IMR-90 (cell line): ENCODE data around the gene ASRGL1. TPM values are rescaled to one million over a fixed set of nuclear protein-coding genes. Genes with fewer than 3 reads are reported as not detected.

Experiments used
- ATAC-seq: fragments of 200-7000 bp; cut with Tn5 transposase; 2 replicates; pipeline ENCODE4 v1.9.1; 2020; ENCODE audit warnings: low read depth, mild to moderate bottlenecking, moderate library complexity
- BruUV-seq: library from RNA; stranded (reverse); fragments of 400-500 nt; replicated peaks from 2 replicates; lab custom pipeline; 2021; lab: Mats Ljungman, UMichigan
- CTCF ChIA-PET: fragments of 300-600 bp; formaldehyde crosslinking; extraction: SDS; loops from one replicate; lab custom pipeline; 2021; ENCODE audit warnings: antibody characterized with exemption; lab: Yijun Ruan, JAX
- POLR2A ChIA-PET: fragments of 300-600 bp; sonication (Branson Sonifier 250); formaldehyde crosslinking; loops from one replicate; lab custom pipeline; 2022; ENCODE audit warnings: antibody characterized with exemption; ENCODE audit not compliant: unreplicated experiment; lab: Charles Lee
- DNase-seq: peaks from one replicate; pipeline ENCODE4 v3.0.0; 2013
- H2AFZ ChIP-seq: replicated peaks from 2 replicates; pipeline ENCODE3; 2013; ENCODE audit warnings: low read length, mild to moderate bottlenecking; ENCODE audit not compliant: poor library complexity
- H2AK5ac ChIP-seq: 2 replicates; pipeline ENCODE4 v1.6.1; 2013; ENCODE audit warnings: low read depth, low read length, inconsistent platforms
- H2AK9ac ChIP-seq: replicated peaks from 2 replicates; pipeline ENCODE3; 2013; ENCODE audit warnings: mild to moderate bottlenecking, low read depth, low read length, moderate library complexity; ENCODE audit not compliant: poor library complexity
- H2BK120ac ChIP-seq: 2 replicates; pipeline ENCODE4 v1.6.1; 2013; ENCODE audit warnings: low read depth, low read length, inconsistent platforms
- H2BK15ac ChIP-seq: 3 replicates; pipeline ENCODE4 v1.6.1; 2013; ENCODE audit warnings: low read depth, low read length, inconsistent platforms
- H2BK20ac ChIP-seq: 2 replicates; pipeline ENCODE4 v1.6.1; 2013; ENCODE audit warnings: low read depth, mild to moderate bottlenecking, inconsistent platforms, low read length, moderate library complexity
- H2BK5ac ChIP-seq: 2 replicates; pipeline ENCODE4 v1.6.1; 2013; ENCODE audit warnings: mild to moderate bottlenecking, low read depth, low read length, inconsistent platforms; ENCODE audit not compliant: poor library complexity, severe bottlenecking
- H3K14ac ChIP-seq: replicated peaks from 2 replicates; pipeline ENCODE4 v1.6.1; 2013; ENCODE audit warnings: low read depth, low read length, inconsistent platforms
- H3K18ac ChIP-seq: 2 replicates; pipeline ENCODE4 v1.6.1; 2013; ENCODE audit warnings: low read depth, low read length, control low read depth
- H3K23ac ChIP-seq: 2 replicates; pipeline ENCODE4 v1.6.1; 2013; ENCODE audit warnings: low read depth, low read length, inconsistent platforms
- H3K27ac ChIP-seq: 2 replicates; pipeline ENCODE4 v1.5.1; 2013; ENCODE audit warnings: mild to moderate bottlenecking, control low read depth, low read length; ENCODE audit not compliant: insufficient read depth
- H3K27me3 ChIP-seq: 2 replicates; pipeline ENCODE4 v1.6.1; 2013; ENCODE audit warnings: low read length; ENCODE audit not compliant: control insufficient read depth, insufficient read depth
- H3K36me3 ChIP-seq: 2 replicates; pipeline ENCODE4 v1.6.1; 2013; ENCODE audit warnings: low read length, mixed read lengths; ENCODE audit not compliant: control insufficient read depth, insufficient read depth
- H3K4ac ChIP-seq: 2 replicates; pipeline ENCODE4 v1.6.1; 2013; ENCODE audit warnings: low read depth, low read length, inconsistent platforms
- H3K4me1 ChIP-seq: 2 replicates; pipeline ENCODE4 v1.6.1; 2013; ENCODE audit warnings: low read length, mixed read lengths; ENCODE audit not compliant: control insufficient read depth, insufficient read depth
- H3K4me2 ChIP-seq: 2 replicates; pipeline ENCODE4 v1.6.1; 2013; ENCODE audit warnings: low read depth, mild to moderate bottlenecking, control low read depth, low read length, moderate library complexity
- H3K4me3 ChIP-seq: 2 replicates; pipeline ENCODE4 v1.5.1; 2013; ENCODE audit warnings: low read depth, mild to moderate bottlenecking, control low read depth, low read length, moderate library complexity; ENCODE audit not compliant: insufficient read depth
- H3K56ac ChIP-seq: 2 replicates; pipeline ENCODE4 v1.6.1; 2013; ENCODE audit warnings: low read length, inconsistent platforms; ENCODE audit not compliant: insufficient read depth; ENCODE audit errors: extremely low read depth
- H3K79me1 ChIP-seq, 2 experiments: 2 replicates each; pipeline ENCODE4 v1.6.1; 2013; ENCODE audit warnings: low read length in 2 of 2, inconsistent platforms in 1 of 2, low read depth in 1 of 2
- H3K9ac ChIP-seq: 2 replicates; pipeline ENCODE4 v1.6.1; 2013; ENCODE audit warnings: low read depth, low read length, control low read depth
- H3K9me1 ChIP-seq: 2 replicates; pipeline ENCODE4 v1.6.1; 2013; ENCODE audit warnings: low read length, inconsistent platforms; ENCODE audit not compliant: insufficient read depth
- H3K9me3 ChIP-seq: 2 replicates; pipeline ENCODE4 v1.6.1; 2013; ENCODE audit warnings: low read length; ENCODE audit not compliant: control insufficient read depth, insufficient read depth
- H4K20me1 ChIP-seq: 2 replicates; pipeline ENCODE4 v1.6.1; 2013; ENCODE audit warnings: low read length, inconsistent platforms; ENCODE audit not compliant: insufficient read depth
- H4K5ac ChIP-seq: 2 replicates; pipeline ENCODE4 v1.6.1; 2013; ENCODE audit warnings: mild to moderate bottlenecking, low read depth, low read length, control low read depth
- H4K8ac ChIP-seq, 2 experiments: 2 replicates each; pipeline ENCODE4 v1.6.1; 2013; ENCODE audit warnings: low read depth in 2 of 2, low read length in 2 of 2, control low read depth in 1 of 2, inconsistent platforms in 1 of 2
- H4K91ac ChIP-seq: 2 replicates; pipeline ENCODE4 v1.6.1; 2013; ENCODE audit warnings: low read depth, low read length, inconsistent platforms; ENCODE audit not compliant: insufficient read depth
- BHLHE40 ChIP-seq: fragments of 150-350 bp; IDR thresholded peaks from 2 replicates; pipeline ENCODE4 v1.6.1; 2016; ENCODE audit warnings: mild to moderate bottlenecking, low read depth, low read length
- CHD1 ChIP-seq: IDR thresholded peaks from 2 replicates; pipeline ENCODE4 v1.6.1; 2012; ENCODE audit warnings: low read depth, low read length, improper control_type of control experiment
- MAFK ChIP-seq: IDR thresholded peaks from 2 replicates; pipeline ENCODE4 v1.6.1; 2012; ENCODE audit warnings: low read depth, low read length, improper control_type of control experiment
- MAZ ChIP-seq: IDR thresholded peaks from 2 replicates; pipeline ENCODE4 v1.6.1; 2012; ENCODE audit warnings: low read depth, mild to moderate bottlenecking, low read length, improper control_type of control experiment, moderate library complexity, borderline replicate concordance
- NFE2L2 ChIP-seq: fragments of 150-350 bp; IDR thresholded peaks from 2 replicates; pipeline ENCODE4 v1.6.1; 2016; ENCODE audit warnings: low read depth, mild to moderate bottlenecking, low read length
- RAD21 ChIP-seq: IDR thresholded peaks from 2 replicates; pipeline ENCODE4 v1.6.1; 2012; ENCODE audit warnings: low read length, improper control_type of control experiment
- RCOR1 ChIP-seq: IDR thresholded peaks from 2 replicates; pipeline ENCODE4 v1.6.1; 2012; ENCODE audit warnings: mild to moderate bottlenecking, low read length, improper control_type of control experiment; ENCODE audit not compliant: insufficient replicate concordance
- SMC3 ChIP-seq: fragments of 150-350 bp; IDR thresholded peaks from 2 replicates; pipeline ENCODE4 v1.6.1; 2016; ENCODE audit warnings: low read depth, mild to moderate bottlenecking, antibody characterized with exemption, low read length, moderate library complexity
- USF2 ChIP-seq: fragments of 150-350 bp; IDR thresholded peaks from 2 replicates; pipeline ENCODE4 v1.6.1; 2017; ENCODE audit warnings: mild to moderate bottlenecking, antibody characterized with exemption, low read length, low read depth
- WGBS, 2 experiments: methylation state at CpG; one replicate each; pipeline versions ENCODE4 v1.1.5 to v1.1.7; 2013; ENCODE audit warnings: missing lambda C conversion rate in 2 of 2; ENCODE audit not compliant: insufficient read length in 1 of 2; ENCODE audit errors: extremely low coverage in 2 of 2; 5-methylcytosine and 5-hydroxymethylcytosine counted together
- dilution Hi-C: fragments of 300-500 bp; cut with HindIII; formaldehyde crosslinking; loops from one replicate; pipeline ENCODE4 v1.14.3; 2018; ENCODE audit warnings: low sequenced_read_pairs; ENCODE audit not compliant: unreplicated experiment
- in situ Hi-C: fragments of 300-500 bp; cut with MboI; formaldehyde crosslinking; loops from 3 replicates; pipeline ENCODE4 v1.14.3; 2019; ENCODE audit warnings: low sequenced_read_pairs, inconsistent platforms, mixed read lengths
- intact Hi-C: fragments of 100-400 bp; cut with micrococcal nuclease; formaldehyde crosslinking; loops from 2 replicates; pipeline ENCODE4 v1.10.0; 2022
- polyA plus RNA-seq, 3 experiments: library from polyadenylated mRNA; depleted of rRNA; stranded (reverse); fragments of >200 nt; gene quantifications; 2 replicates each; pipeline ENCODE4 v1.2.3, GENCODE V29; 2012; ENCODE audit warnings: low replicate concordance in 1 of 3
- total RNA-seq: library from RNA; depleted of rRNA; stranded (reverse); fragments of >200 nt; gene quantifications from 2 replicates; pipeline ENCODE4 v1.2.3, GENCODE V29; 2012
- TF ChIP-seq, protein P1 (sequence below): fragments of 150-350 bp; IDR thresholded peaks from 2 replicates; pipeline ENCODE4 v1.6.1; 2016; ENCODE audit warnings: low read depth, mild to moderate bottlenecking, low read length, moderate library complexity, borderline replicate concordance
- TF ChIP-seq, protein P2 (sequence below): conservative IDR thresholded peaks from 2 replicates; pipeline ENCODE4 v1.5.1; 2012; ENCODE audit warnings: mild to moderate bottlenecking, low read depth, low read length, improper control_type of control experiment

Gene ASRGL1
- total and polyA plus RNA-seq, 2 of the 4 experiments (the other 2 are of a cell fraction) = 0.72 TPM; not detected in 1

- no TSS peak for BruUV-seq
- H2BK20ac ChIP-seq = no peak overlapping the region
- no peaks in the 10 kb centered on the region for H3K9me3 ChIP-seq
- no peak for ATAC-seq
- H2BK120ac ChIP-seq = no peak overlapping the region
- no peak overlapping the region for H3K27ac ChIP-seq
- H3K9ac ChIP-seq = no peak overlapping the region
- ChIA-PET POLR2A (no interaction called here), CTCF (no interaction called here)
- H3K4ac ChIP-seq = no peak overlapping the region
- no CpG with 5 or more reads among the region's 6 CpGs for WGBS, 2 experiments
- no peak overlapping the region for H3K4me2 ChIP-seq
- no peak overlapping the region for H2AFZ ChIP-seq
- no peak overlapping the region for H2BK5ac ChIP-seq
- no peaks in the 10 kb centered on the region for H3K9me1 ChIP-seq
- H3K18ac ChIP-seq = no peak overlapping the region
- H3K4me3 ChIP-seq = no peak overlapping the region
- H3K79me1 ChIP-seq = no peaks in the 10 kb centered on the region
- no peak overlapping the region for H3K23ac ChIP-seq
- no peak overlapping the region for H3K14ac ChIP-seq
- H4K8ac ChIP-seq = no peak overlapping the region
- dilution Hi-C loops (no loop called here), intact Hi-C loops (no loop called here), in situ Hi-C loops (no loop called here)
- H3K56ac ChIP-seq = no peak overlapping the region
- H3K36me3 ChIP-seq = no peaks in the 10 kb centered on the region
- H3K27me3 ChIP-seq = no peaks in the 10 kb centered on the region
- H4K5ac ChIP-seq = no peak overlapping the region
- H4K91ac ChIP-seq = no peak overlapping the region
- H4K20me1 ChIP-seq = no peaks in the 10 kb centered on the region
- peak overlapping the region; percentile 14 for H2AK9ac ChIP-seq
- H3K4me1 ChIP-seq = peaks cover 8% of the 10 kb centered on the region
- no peak for TF ChIP-seq SMC3
- no peak for TF ChIP-seq NFE2L2
- TF ChIP-seq, protein P1, sequence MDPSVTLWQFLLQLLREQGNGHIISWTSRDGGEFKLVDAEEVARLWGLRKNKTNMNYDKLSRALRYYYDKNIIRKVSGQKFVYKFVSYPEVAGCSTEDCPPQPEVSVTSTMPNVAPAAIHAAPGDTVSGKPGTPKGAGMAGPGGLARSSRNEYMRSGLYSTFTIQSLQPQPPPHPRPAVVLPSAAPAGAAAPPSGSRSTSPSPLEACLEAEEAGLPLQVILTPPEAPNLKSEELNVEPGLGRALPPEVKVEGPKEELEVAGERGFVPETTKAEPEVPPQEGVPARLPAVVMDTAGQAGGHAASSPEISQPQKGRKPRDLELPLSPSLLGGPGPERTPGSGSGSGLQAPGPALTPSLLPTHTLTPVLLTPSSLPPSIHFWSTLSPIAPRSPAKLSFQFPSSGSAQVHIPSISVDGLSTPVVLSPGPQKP = no peak
- no peak for TF ChIP-seq RCOR1
- TF ChIP-seq USF2 = no peak
- no peak for TF ChIP-seq BHLHE40
- TF ChIP-seq RAD21 = no peak
- no peak for TF ChIP-seq MAFK
- TF ChIP-seq MAZ = no peak
- TF ChIP-seq, protein P2, sequence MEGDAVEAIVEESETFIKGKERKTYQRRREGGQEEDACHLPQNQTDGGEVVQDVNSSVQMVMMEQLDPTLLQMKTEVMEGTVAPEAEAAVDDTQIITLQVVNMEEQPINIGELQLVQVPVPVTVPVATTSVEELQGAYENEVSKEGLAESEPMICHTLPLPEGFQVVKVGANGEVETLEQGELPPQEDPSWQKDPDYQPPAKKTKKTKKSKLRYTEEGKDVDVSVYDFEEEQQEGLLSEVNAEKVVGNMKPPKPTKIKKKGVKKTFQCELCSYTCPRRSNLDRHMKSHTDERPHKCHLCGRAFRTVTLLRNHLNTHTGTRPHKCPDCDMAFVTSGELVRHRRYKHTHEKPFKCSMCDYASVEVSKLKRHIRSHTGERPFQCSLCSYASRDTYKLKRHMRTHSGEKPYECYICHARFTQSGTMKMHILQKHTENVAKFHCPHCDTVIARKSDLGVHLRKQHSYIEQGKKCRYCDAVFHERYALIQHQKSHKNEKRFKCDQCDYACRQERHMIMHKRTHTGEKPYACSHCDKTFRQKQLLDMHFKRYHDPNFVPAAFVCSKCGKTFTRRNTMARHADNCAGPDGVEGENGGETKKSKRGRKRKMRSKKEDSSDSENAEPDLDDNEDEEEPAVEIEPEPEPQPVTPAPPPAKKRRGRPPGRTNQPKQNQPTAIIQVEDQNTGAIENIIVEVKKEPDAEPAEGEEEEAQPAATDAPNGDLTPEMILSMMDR = no peak
- TF ChIP-seq CHD1 = no peak
- DNase-seq = no peak
- H2BK15ac ChIP-seq = no peak overlapping the region
- H2AK5ac ChIP-seq = no peak overlapping the region
Measured at GRCh38 chr11:62404435-62404834, 67.2 kb downstream of the ASRGL1 start.
